T-helper 1 cell (primary cell): ENCODE measurements around the gene PHF13.
A peak's percentile ranks its signal among the peaks of the same experiment; 100 is the strongest.

Experiments
- DNase-seq, 5 donors: peaks; one replicate each; pipeline ENCODE4 v3.0.0-alpha.2; 2012 to 2020
- total RNA-seq, 4 donors: gene quantifications; one replicate each; lab custom pipeline; 2026; lab: John Stamatoyannopoulos, UW

Gene PHF13
- total RNA-seq, result 8.8 to 11.5 (median 11.3) reads per million in 4 donors

GRCh38 chr1:6613361-6614018 is at the start of gene PHF13:
Gene PHF13, plus strand, starts transcription at chr1:6613731. Its CDS starts 336 bp downstream, at chr1:6614067.
- DNase-seq, result peak; percentile 99

- DNase-seq, result no peak
Measured at GRCh38 chr1:6569033-6569432, 44.5 kb upstream of the PHF13 start.

- no peak for DNase-seq
Measured at GRCh38 chr1:6570100-6570499, 43.4 kb upstream of the PHF13 start.

- no peak for DNase-seq
Measured at GRCh38 chr1:6570987-6571386, 42.5 kb upstream of the PHF13 start.

- no peak for DNase-seq
Measured at GRCh38 chr1:6572653-6573383, 40.7 kb upstream of the PHF13 start.

- DNase-seq, result no peak
Measured at GRCh38 chr1:6574025-6574620, 39.4 kb upstream of the PHF13 start.

- DNase-seq, result no peak
Measured at GRCh38 chr1:6574818-6575217, 38.7 kb upstream of the PHF13 start.

GRCh38 chr1:6577831-6578525 is 35.6 kb upstream of the PHF13 start:
- DNase-seq, result no peak

- no peak for DNase-seq
Measured at GRCh38 chr1:6578624-6579373, 34.7 kb upstream of the PHF13 start.

GRCh38 chr1:6579374-6580118 is 34.0 kb upstream of the PHF13 start, which contains the start of gene ZBTB48:
Gene ZBTB48, plus strand, starts transcription at chr1:6579994. Its CDS starts 616 bp downstream, at chr1:6580610.
- peak; percentile 93 to 98 (median 95) for DNase-seq

GRCh38 chr1:6580119-6580592 is 33.4 kb upstream of the PHF13 start:
- DNase-seq, result no peak

- no peak for DNase-seq
Measured at GRCh38 chr1:6580593-6581409, 32.7 kb upstream of the PHF13 start.

- DNase-seq, result no peak
Measured at GRCh38 chr1:6581561-6582305, 31.8 kb upstream of the PHF13 start.

GRCh38 chr1:6582370-6582769 is 31.2 kb upstream of the PHF13 start:
- no peak for DNase-seq

GRCh38 chr1:6584126-6585080 is 29.1 kb upstream of the PHF13 start:
- DNase-seq, result no peak

- no peak for DNase-seq
Measured at GRCh38 chr1:6585081-6585722, 28.3 kb upstream of the PHF13 start.

- no peak for DNase-seq
Measured at GRCh38 chr1:6585841-6586240, 27.7 kb upstream of the PHF13 start.

- DNase-seq, result no peak
Measured at GRCh38 chr1:6586404-6586816, 27.1 kb upstream of the PHF13 start.
